Non-pigmented ciliary epithelial cell (primary cell): ENCODE measurements around the gene ATP1A4.
A peak's percentile ranks its signal among the peaks of the same experiment; 100 is the strongest.

Experiments
- DNase-seq: peaks from one replicate; pipeline ENCODE4 v3.0.0-alpha.2; 2010; ENCODE audit warnings: low read depth

The ATP1A4 gene

GRCh38 chr1:160206421-160207117, 55.2 kb downstream of the ATP1A4 start:
- peak; percentile 79 for DNase-seq

GRCh38 chr1:160207118-160207650, 55.8 kb downstream of the ATP1A4 start:
- DNase-seq = no peak

GRCh38 chr1:160207771-160208556, 56.6 kb downstream of the ATP1A4 start:
- no peak for DNase-seq

GRCh38 chr1:160208557-160209320, 57.3 kb downstream of the ATP1A4 start:
- DNase-seq = no peak

- no peak for DNase-seq
Observed at GRCh38 chr1:160209321-160210046, 58.1 kb downstream of the ATP1A4 start.

- DNase-seq = no peak
Observed at GRCh38 chr1:160210561-160210960, 59.2 kb downstream of the ATP1A4 start.

- DNase-seq = no peak
Observed at GRCh38 chr1:160211046-160211790, 59.8 kb downstream of the ATP1A4 start.

- DNase-seq = no peak
Observed at GRCh38 chr1:160214481-160215140, 63.2 kb downstream of the ATP1A4 start.

GRCh38 chr1:160216301-160216700, 64.9 kb downstream of the ATP1A4 start:
- DNase-seq = no peak

- no peak for DNase-seq
Observed at GRCh38 chr1:160217481-160218051, 66.2 kb downstream of the ATP1A4 start.

- DNase-seq = peak; percentile 38
Observed at GRCh38 chr1:160219062-160219929, 67.9 kb downstream of the ATP1A4 start.

- no peak for DNase-seq
Observed at GRCh38 chr1:160220301-160220700, 68.9 kb downstream of the ATP1A4 start.

- no peak for DNase-seq
Observed at GRCh38 chr1:160221089-160221488, 69.7 kb downstream of the ATP1A4 start.

- no peak for DNase-seq
Observed at GRCh38 chr1:160222546-160222945, 71.1 kb downstream of the ATP1A4 start.

GRCh38 chr1:160224606-160225005, 73.2 kb downstream of the ATP1A4 start:
- no peak for DNase-seq

- no peak for DNase-seq
Observed at GRCh38 chr1:160225345-160225744, 73.9 kb downstream of the ATP1A4 start.

- no peak for DNase-seq
Observed at GRCh38 chr1:160226623-160227022, 75.2 kb downstream of the ATP1A4 start.

GRCh38 chr1:160227034-160227433, 75.6 kb downstream of the ATP1A4 start:
- DNase-seq = no peak

- no peak for DNase-seq
Observed at GRCh38 chr1:160227561-160227960, 76.2 kb downstream of the ATP1A4 start.
